GM21381 (cell line): ENCODE measurements around the gene THTPA.

ENCODE experiments used
- ATAC-seq: cut with Tn5 transposase; IDR thresholded peaks from one replicate; pipeline ENCODE4 v1.9.1; 2021; ENCODE audit warnings: mild to moderate bottlenecking, moderate library complexity; ENCODE audit not compliant: unreplicated experiment

Gene THTPA, protein sequence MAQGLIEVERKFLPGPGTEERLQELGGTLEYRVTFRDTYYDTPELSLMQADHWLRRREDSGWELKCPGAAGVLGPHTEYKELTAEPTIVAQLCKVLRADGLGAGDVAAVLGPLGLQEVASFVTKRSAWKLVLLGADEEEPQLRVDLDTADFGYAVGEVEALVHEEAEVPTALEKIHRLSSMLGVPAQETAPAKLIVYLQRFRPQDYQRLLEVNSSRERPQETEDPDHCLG

DNA sequence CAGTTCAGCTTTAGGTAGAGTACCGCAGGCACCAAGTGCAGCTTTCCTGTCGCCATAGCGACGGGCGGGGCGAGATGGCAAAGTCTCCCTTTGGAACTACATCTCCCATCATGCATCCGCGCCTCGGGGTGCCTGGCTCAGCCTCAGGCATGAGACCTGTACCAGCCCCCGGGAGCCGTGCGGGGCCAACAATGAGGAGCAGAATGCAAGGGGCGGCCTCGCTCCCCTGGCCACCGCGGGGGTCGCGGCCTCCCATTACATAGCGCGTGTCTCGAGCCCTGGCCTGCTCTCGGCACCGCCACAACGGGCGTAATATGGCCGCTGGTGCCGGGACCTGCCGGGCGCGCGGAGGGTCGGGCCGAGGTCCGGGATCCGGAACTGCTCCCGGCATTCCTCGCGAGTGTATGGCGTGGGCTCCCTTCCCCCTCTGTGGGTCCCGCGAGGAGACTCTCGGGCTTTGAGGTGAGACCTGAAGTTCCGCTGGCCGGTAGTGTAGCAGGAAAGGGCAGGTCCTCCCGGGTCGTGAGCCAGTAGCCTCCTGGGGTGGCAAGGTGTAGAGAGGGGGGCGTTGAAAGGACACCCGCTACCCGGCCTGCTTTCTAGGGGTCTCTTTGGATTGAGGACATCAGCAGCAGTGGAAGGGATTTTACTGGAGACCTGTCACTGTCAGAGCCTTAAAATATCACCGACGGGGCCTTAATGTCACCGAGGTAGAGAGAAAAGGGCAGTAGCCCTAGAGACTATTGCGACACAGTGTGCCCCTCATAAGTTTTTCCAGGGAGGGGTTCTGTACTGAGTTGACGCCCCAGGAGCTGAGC is at the start of gene THTPA:
THTPA (plus strand) TSS at position 390 of the 818 bp plus-strand sequence. CDS start 487 bp downstream, outside the sequence.
- peak; percentile 79 for ATAC-seq

DNA sequence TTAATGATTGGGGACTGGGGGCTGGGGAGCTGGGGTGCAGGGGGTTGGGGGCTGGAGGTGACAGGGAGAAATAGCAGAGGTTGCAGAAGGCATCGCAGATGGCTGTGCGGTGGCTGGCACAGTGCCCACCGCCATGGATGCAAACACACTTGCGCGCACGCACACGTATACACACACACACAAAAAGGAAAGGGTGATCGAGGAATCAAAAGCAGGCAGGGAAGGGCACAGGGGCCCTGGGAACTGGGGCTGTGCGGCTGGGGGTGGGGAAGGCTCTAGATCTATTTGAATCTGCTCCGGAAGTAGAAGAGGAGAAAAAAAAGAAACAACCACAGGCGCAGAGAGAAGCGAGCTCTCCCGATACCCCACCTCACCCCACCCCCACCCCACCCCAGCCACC is 43.9 kb upstream of the THTPA start:
- no peak for ATAC-seq

DNA sequence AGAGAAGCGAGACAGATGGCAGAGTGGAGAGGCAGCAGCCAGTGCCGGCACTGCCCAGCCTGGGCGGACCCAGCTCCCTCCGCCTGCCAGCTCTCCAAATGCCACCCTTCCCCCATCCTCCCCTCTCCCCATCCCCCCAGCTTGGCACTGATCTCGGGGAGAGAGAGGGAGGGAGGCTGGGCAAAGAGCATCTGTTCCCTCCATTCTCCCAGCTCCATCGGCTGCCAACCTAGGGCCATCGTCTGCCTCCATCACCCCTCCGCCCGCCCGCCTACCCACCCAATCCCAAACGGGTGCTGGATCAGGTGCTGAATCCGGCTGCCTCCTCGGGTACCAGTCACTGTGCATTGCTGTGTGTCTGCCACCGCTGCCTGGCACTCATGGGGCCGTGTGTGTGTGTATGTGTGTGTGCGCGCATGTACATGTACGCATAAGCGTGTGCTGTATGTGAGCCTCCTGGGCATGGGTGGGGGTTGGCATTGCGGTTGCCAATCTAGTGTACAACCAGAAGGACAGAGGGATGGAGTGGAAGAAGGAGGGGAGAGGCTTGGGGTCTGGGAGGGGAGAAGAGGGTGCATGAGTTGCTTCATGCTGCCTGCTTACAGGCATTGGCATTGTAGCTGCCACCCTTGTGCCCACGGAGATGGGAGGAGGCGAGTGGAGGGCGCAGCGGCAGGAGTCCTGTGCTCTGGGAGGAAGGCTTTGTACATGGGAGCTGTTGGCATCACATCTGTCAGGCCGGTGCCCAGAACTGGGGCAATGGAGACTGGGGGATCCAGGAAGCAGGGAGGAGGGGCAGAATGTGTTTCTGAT is 42.9 kb upstream of the THTPA start:
- ATAC-seq = no peak

DNA sequence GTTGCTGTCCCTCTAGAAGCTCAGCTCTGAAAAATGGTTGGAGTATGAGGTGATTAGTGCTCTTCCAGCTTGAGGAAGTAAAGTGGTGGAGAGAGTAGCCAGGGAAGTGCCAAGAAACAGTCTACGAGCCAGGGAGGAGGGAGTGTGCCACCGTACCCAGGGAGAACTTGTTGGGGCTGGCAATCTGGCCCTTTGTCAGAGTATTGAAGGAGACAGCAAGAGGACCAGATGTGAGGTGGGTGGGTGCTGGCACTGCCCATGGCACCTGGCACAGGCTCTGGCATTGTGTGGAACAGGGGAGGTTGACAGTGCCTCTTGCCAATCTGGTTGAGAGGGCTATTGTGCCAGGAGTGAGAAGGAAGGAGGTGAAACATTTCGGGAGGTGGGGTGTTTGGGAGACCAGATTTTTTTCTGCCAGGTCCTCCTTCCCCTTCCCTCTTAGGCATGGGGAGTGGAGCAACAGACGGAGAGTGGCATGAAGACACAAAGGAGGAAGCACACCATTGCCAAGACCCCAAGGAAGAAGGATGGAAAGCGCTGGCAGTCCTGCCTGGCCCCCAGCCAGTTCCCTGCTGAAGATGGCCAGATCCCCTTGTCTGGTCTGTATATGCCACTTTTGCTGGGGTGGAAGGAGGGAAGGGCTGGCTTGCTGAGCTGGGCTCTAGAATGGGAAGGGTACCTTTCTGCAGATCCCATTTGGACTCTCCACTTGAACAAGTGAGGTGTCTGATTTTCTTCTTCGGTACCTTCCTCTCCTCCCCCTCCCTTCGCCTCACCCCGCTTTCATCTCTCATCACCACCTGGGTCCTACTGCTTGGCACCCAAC is 42.0 kb upstream of the THTPA start:
- no peak for ATAC-seq

DNA sequence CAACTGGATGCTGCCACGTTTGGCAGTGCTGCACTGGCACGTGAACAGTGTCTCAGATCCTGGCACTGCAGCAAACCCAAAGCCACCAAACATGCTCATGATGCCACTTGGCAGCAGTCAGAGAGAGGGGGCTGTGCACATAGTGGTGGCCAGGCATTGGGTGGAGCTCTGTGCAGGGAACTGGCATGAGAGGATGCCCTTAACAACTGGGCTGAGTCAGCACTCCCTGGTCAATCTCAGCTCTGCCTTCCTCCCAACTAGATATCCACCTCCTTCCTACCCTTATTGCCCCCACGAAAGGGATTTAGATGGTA is 41.5 kb upstream of the THTPA start:
- ATAC-seq = no peak

DNA sequence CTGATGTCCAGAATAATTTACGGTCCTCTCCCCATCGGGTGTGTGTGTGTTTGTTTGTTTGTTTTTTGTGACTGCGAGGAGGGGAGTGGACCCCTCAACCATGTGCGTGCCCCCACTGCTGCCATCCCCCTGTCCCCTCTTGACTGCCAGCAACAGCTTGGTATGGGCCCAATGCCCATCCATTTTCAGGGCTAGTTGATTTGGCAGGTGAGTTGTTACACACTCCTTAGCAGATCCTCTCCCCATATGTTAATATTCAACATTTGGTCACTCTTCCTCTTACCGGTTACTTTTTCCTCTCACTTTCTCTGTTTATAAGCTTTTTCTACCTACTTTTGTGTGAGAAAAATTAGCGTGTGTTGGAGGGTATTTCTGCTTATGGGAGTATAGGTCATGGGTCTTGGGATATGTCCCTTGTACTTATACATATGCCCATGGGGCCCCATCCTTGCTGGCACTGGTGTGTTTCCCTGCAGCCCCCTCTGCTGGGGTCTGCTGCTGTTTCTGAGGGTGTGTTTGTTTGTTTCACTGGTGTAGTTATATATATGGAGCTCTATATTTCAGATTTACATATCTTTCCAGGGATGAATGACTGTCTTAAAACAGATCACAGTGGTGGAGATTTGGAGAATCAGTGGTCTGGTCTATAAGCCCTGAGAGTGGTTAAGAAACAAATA is 38.3 kb upstream of the THTPA start:
- no peak for ATAC-seq

DNA sequence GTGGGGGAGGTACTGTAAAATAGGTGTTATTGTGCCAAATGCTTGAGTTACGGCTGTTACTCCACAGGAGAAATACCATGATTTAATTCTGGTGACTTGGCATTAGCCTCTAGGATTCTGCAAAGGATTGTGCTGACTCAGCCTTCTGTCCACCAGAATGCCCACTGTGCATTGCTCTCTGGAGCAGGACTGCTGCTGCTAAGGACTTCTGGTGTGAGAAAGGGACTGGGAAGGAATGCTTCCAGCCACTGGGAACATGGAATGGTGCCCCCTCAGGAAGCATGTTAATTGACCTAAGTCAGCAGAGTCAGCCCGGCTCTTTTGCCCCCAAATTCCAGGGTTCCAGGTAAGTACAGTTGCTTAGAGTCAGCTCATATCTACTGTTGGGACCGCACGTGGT is 37.4 kb upstream of the THTPA start:
- ATAC-seq = no peak

DNA sequence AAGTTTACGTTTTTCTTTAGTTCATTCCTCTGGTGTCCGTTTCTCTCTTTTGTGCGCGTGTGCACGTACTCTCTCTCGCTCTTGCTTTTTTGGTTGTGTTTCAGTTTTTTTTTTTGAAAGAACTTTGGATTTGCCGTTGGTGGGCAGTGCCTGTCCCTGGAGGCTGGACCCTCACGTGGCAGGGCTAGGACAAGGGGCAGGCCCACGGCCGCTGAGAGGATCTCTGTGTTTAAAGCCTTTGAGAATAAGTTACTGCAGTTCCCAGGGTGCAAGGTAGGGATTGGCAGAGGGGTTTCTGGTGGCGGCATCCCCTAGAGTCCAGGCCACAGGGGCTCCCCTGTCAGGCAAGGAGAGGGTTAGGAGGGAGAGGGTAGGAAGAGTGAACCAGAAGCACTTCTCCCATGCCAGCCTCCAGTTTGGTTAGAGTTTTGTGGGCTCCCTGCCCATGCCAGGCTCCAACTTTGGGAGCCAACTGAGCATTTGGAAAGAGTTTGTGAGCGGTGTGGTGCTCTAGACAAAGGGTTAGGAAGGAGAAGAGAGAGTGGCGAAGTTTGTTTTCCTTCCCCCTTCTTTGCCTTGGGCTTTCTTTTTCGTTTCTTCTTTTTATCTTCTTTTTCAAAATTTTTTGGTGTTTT is 35.1 kb upstream of the THTPA start:
- no peak for ATAC-seq

DNA sequence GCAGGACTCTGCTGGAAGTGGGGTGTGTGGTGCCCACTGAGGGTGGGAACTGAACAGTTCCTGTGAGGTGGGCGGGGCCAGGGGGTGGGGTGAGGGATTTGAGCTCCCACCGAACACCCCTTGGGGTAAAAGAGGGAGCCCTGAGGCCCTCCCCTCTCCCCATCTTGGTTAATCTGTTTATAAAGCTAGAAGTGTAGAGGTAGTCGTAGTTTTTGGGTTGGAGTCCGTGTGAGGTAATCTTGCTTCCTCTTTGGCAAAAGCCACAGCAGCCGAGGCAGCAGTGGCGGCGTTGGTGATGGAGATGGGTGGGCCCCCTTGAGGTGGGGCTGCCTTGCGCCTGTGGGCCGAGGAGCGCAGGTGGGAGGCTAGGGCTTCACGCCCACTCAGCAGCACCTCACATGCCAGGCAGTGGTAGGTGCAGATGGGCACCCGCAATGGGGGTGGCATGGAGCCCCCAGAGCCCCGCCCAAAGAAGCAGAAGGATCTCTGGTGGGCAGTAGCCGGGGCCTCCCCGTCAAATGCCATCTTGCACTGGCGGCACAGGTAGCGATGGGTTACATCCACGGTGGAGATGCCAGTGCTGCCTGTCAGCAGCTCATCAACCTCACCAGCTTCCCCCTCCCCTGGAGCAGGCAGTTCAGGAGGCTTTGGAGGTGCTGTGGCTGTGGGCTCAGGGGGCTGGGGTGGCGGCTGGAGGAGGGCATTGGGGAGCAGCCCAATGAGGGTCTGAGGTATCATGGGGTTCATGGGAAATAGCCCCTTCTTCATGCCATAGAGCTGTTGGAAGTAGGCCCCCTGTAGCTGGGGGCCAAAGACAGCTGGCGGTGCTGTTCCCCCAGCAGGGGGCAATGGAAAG is 34.1 kb upstream of the THTPA start:
- no peak for ATAC-seq

DNA sequence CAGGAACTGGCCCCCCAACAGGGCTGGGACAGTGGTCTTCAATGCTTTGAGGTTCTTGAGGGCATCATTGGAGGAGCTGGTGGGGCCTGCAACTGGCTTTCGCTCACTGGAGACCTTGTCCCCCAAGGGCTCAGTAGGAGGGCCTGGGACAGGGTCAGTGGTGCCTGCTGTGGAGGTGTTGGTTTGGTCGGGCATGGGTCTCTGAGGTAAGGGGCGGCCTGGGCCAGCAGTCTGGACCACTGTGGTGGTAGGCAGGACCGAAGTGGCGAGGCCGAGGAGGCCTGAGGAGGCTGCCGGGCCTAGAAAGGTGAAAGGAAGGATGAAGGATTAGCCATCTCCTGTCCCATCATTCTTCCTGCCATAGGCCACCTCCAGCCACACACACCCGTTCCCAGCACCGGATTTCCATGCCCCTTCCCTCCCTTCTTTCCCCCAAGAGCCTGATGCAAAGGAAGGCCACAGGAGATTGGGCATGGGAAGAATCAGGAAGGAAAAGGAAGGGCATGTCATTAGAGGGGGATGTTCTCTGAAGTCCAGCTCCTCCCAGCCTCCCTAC is 33.4 kb upstream of the THTPA start:
- no peak for ATAC-seq

DNA sequence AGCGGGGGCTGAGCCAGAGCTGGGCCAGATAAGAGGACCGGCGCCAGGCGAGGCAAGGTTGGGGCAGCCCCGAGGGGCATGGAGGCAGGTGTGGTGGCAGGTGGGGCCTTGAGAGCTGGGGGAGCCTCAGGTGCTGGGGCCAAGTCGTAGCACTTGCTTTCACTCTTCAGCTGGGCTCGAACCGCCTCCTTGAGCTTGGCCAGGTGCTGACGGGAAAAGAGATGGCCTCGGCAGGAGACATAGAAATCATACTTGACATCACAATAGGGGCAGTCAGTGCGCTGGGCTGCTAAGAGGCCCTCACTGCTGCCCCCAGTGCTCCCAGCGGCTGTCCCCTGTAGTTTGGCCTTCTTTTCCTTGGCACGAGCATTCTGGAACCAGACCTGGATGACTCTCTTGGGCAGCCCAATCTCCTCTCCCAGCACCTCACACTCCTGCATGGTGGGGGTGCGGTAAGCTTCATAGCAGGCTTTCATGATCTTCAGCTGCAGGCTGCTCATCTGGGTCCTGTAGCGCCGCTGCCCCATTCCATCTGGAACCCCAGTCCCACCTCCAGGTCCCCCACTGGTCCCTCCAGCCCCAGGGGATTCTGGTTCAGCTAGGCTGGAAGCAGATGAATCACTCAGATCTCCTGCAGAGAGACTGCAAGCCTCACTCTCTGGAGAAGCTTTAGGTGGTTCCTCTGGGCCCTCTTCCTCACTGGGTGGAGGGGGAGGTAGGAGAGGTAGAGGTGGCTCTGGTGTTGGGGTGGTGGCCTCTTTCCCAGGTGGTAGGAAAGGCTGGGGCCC is 32.6 kb upstream of the THTPA start:
- no peak for ATAC-seq

DNA sequence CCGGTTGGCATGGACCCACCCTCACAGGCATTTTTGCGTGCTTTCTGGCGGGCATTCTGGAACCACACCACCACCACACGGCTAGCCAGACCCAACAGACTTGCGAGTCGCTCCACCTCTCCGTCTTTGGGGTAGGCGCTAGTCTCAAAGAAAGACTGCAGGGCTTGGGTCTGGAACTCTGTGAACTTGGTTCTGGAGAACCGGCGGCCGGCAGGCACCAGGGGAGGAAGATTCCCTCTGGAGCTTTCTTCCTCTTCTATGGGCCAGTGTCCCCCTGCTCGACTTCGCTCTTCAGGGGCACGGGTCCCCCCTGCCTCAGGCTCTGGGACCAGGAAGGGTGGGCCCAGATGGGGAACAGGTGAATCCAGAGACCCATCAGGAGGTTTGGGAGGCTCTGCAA is 31.1 kb upstream of the THTPA start:
- ATAC-seq = no peak

DNA sequence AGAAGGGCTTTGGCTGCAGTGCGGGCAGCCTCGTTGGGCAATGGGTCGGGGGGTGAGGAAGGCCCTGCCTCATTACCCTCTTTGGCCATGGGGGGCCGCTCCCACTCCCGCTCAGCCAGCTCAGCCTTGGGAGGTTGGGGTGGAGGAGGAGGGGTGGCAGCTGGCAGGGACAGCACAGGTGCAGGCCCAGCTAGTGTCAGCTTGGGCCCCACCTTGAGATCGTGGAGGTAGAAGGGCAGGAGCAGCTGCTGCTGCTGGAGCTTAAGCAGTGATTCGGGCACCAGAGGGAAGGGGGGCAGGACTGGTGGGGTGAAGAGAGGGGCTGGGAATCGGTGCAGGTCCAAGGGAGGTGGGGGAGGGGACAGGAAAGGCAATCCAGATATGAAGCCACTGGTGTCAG is 30.5 kb upstream of the THTPA start:
- ATAC-seq = no peak

DNA sequence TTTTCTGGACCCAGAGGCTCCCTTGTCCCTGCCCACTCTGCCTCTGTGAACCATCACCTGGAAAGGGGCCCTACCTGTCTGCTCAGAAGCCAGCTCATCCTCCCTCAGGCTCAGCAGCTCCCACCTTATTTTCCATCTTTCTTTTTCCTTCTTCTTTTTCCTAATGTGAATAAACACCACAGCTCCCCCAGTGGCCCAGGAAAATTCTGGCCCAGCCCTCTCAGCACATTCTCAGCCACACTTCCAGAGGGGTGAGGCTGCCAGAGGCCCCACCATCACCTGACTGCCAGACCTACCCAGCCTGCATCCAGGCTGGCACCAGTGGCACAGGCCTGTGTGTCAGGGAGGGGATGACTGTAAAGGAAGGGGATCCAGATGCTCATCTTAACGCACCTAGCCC is 27.5 kb upstream of the THTPA start:
- no peak for ATAC-seq

DNA sequence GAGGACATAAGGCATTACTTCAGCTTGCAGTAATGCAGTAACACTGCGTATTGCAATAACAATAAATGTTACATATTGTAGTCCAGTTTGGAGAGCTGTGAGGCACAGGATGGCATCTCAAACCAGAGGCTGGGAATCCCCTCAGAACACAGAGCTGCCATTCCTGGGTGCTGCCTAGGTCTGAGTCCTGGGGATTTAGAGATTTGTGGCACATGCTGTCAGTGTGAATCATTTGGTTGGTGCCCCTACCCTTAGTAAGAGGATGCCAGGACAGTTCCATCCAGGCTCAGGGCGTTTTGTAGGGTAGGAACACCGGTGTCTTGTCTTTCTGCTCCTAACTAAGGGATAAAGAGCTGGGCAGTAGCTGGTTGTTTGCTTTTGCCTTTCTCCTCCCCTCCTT is 27.1 kb upstream of the THTPA start:
- ATAC-seq = no peak

DNA sequence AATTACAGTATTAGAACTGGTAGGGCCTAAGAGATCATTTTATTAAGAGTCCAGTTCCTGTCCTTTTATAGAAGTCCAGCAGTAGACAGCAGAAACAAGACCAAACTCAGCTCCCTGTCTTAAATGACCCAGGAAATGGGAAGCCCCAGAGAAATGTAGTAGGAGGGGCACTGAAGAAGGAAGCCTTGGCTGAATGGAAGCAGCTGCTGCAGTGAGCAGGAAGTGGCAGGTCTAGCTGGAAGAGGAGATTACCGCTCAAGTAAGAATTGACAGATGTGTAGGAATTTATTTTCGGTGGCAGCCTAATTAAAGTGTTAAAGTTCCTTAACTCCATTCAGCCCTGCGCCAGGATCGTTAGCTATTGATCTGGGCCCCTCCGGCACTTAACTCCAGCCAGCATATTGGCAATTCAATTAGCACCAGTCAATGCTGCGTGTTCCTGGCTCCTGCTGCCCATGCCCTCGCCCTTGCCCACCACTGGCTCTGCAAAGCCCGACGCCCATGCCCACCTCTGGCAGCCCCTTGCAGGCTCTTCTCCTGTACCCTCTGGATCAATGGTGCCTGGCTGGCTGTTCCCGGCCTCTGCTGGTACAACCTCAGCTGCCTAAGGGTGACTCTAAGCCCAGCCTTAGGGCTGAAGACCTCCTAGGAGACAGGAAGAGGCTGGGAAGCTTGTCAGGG is 25.6 kb upstream of the THTPA start:
- ATAC-seq = no peak

DNA sequence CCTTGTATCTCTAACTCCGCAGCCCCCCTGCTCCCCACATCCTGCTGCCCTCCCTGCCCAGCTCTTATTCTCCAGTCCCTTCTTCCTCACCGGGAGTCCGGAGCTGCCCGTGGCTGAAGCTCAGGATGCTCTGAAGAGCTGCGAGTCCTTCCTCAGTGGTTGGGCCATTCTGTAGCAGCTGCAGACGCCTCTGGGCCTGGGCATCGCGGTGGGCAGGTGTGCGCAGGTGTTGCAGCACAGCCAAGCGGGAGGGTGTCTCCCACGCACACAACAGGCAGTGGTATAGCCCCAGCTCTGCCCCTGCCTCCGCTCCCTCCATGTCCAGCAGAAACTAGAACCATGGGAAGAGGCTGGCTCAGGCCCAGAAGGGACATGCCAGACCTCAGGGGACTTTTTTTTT is 24.7 kb upstream of the THTPA start:
- ATAC-seq = no peak
